COR-L47 (cell line): ENCODE measurements around the gene CLEC4F.

Experiments used
- DNase-seq: peaks from one replicate; lab custom pipeline; 2025; lab: John Stamatoyannopoulos, UW

The CLEC4F gene

DNA sequence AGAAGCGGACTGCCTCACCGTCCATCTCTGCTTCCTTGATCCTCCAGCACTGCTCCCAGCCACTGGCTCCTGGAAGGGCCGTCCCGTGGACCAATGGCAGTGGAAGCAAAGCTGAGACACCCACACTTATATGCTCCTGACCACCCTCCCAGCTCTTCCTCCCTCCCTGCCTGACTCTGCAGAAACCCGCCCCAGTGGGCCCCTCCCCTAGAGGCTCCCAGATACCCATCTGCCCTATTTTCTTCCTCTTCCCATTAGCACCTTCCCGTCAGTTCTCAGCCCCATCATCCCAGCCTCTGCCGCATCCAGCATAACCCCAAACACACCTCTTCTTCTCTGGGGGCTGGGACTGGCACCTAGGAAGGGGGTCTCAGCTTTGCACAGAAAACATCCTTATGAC, at the start of gene CLEC4F:
Gene CLEC4F, minus strand, starts transcription at position 101 of the 400 bp plus-strand sequence. Its CDS starts 76 bp downstream, at position 25.
- DNase-seq: no peak

DNA sequence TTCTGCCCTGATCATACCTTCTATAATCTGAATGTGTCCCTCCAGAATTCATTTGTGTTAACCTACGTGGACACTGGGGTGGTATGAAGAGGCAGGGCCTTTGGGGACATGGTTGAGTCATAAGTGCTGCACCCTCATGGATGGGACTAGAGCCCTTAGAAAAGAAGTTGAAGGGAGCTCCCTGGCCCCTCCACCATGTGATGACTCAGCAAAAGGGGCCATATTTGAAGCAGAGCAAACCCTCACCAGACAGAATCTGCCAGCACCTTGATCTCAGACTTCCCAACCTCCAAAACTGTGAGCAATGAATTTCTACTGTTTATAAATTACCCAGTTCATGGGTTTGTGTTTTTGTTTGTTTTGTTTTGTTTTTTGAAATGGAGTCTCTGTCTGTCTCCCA, 48.6 kb upstream of the CLEC4F start:
- DNase-seq: no peak

DNA sequence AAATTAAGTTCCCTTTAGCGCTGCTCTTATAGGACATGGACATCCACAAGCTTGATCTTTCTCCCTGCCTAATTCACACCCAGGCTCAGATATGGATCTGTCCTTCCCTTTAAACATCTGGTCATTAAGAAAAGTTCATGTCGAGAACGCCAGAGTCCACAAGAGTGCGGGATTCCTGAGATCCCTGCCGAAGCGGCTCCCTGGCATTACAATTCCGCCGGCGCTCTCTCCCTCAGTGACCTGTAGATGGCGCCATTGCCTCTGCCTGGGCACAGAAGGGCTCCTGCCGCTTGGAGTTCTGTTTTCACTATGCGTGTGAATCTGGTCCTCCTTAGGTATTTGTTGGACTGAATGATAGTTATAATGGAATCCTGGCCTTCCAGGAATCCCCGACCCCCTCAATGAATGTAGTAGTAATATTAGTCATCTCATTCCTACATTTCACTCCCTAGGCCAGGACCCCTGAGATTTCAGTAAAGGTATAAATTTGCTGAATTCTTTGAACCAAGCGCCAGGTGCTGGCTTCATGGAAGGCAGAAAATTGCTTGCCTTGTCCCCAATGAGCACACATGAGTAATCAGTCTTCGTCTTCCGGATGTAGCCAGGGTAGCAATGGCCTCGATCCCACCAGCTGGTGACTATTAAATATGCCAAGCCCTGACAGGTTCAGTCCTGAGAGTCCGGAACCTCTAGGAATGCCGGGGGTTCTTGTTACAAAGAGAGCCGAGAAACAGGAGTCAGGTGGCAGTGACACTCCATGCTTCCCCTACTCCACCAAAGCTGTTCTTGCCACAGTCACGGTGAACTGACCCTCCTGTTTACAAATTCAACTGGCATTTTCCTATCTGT, 41.6 kb upstream of the CLEC4F start:
- peak; percentile 62 for DNase-seq

- DNase-seq: no peak
Observed at GRCh38 chr2:70855667-70856066, 35.3 kb upstream of the CLEC4F start.

DNA sequence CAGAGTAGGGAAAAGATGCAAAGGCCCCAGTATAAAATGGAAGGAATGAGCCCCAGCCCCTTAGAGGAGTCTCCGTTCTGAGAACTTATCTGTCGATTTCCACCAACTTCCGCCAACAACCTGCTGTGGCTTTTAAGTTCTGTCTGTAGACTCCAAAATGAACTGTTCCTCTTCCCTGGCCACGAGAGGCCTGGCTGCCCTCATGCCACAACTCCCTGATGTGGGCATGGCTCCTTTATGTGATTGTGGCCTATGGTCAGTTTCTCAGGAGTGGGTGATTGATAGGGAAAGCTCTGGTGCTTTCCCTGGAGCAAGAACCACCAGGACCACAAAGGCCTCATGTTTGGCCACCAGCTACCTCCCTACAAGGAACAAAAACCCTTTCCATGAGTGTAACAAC, 34.0 kb upstream of the CLEC4F start:
- DNase-seq: no peak

- no peak for DNase-seq
Observed at GRCh38 chr2:70852824-70853223, 32.4 kb upstream of the CLEC4F start.

- no peak for DNase-seq
Observed at GRCh38 chr2:70851704-70852103, 31.3 kb upstream of the CLEC4F start.

DNA sequence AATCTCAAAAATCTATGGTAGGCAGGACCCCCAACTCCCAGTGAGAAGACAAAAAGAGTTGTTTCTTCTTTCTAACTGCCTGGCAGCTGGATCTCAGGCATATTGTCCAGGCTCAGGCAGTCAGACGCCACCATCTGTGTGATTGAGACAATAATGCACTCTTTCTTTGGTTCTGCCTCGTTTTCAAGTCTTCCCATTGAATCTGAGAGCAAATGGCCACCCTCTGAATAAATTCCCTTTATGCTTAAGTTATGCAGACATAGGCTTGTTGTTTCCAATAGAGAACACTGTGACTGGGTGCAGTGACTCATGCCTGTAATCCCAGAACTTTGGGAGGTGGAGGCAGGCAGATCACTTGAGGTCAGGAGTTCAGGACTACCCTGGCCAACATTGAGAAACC, 30.5 kb upstream of the CLEC4F start:
- no peak for DNase-seq

GRCh38 chr2:70842401-70842800, 22.0 kb upstream of the CLEC4F start:
- no peak for DNase-seq

DNA sequence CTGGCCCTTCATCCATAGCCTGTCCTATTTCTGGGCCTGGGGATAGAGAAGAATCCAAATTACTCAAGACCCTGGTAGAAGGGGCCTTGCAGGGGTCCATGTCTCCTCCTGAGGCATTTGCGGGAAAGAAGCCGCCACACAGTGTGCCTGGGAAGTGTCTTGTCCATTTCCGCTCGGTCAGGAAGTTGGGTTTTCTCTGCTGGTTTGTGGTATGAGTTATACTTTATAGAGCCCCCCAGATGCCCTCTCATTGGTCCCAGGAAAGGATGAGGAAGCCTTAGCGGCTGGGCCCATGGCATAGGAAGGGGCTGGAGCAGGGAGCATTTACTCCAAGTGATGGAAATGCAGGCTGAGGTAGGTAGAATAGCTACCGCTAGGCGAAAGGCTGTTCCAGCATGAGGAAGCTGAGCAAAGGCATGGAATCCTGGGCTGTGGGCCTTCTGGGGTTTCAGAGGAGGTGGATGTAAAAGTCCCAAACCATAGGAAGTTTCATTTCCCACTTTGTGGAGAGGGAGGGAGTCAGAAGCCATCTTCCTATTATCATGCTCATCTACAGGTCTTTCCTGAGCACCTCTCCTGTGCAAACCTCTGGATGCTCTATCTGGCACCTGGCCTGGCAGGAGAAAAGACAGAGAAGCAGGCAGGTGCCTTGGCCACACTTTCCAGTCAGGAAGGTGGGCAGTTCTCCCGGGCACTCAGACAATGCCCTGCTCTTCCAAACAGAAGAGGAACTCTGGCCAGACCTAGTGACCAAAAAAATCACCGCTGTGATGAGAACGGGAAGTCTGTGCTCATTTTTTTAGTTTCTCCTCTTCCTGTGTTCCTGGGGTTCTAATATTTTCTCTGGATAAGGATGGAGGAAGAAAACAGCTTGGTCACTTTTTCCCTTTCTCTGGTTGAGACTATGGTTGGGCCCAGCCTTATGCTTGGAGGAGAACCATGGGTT, 17.9 kb upstream of the CLEC4F start:
- DNase-seq: no peak

- DNase-seq: no peak
Observed at GRCh38 chr2:70835643-70836042, 15.2 kb upstream of the CLEC4F start, which contains the start of gene CD207. Gene CD207 (minus strand): TSS chr2:70835816. CDS start chr2:70835776, 40 bp downstream.

- DNase-seq: no peak
Observed at GRCh38 chr2:70834881-70835280, 14.5 kb upstream of the CLEC4F start.

- DNase-seq: no peak
Observed at GRCh38 chr2:70834106-70834505, 13.7 kb upstream of the CLEC4F start.

GRCh38 chr2:70833246-70833645, 12.8 kb upstream of the CLEC4F start:
- DNase-seq: no peak

- DNase-seq: no peak
Observed at GRCh38 chr2:70832386-70832785, 12.0 kb upstream of the CLEC4F start.

DNA sequence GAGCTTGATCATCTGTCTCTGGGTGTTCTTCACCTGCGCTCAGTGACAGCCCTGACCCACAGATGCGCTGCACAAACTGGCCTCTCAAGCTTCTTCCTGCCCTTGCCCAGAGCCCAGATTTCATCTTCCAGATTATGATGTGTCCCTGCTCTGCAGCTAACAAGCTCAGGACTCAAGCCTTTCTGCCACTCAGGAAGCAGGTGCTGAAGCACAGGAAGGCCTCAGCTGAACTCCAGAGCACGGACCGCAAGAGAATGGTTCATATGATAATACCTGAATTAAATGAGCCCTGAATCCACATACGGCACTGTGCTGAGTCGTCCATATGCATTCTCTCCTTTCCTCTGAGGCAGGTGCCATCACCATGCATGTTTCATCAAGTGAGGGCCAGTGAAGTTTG, 11.5 kb upstream of the CLEC4F start:
- DNase-seq: no peak

GRCh38 chr2:70830366-70830765, 10.0 kb upstream of the CLEC4F start:
- no peak for DNase-seq

GRCh38 chr2:70829916-70830315, 9.5 kb upstream of the CLEC4F start:
- DNase-seq: no peak

GRCh38 chr2:70828914-70829824, 8.8 kb upstream of the CLEC4F start:
- no peak for DNase-seq

- no peak for DNase-seq
Observed at GRCh38 chr2:70828115-70828514, 7.7 kb upstream of the CLEC4F start.

DNA sequence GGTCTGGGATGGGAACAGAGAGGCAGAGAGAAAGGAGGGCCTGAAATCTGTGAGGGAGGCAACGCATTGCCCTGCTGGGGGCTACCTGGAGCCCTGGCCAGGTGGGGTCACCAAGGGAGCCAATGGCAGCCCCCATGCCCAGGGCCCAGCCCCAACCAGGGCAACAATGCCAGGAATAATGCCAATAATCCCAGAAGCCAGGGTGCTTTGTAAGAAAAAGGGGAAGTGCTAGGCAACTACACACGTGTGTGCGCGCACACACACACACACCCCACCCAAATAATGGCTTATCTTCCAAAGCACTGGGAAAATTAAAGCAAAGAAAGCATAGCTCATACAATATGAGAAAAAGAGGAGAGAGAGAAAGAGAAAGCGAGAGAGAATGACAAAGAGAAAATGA, 7.0 kb upstream of the CLEC4F start:
- DNase-seq: no peak
